Measurements from ENCODE around the gene C5. TPM values are rescaled to one million over a fixed set of nuclear protein-coding genes. Genes with fewer than 3 reads are reported as not detected.
"Not testable (repeated sequence)": the region's sequence is repeated elsewhere in the genome, so short reads cannot be mapped to it uniquely, and the experiment has no call there.

The C5 gene
- total RNA-seq (1.5 TPM), polyA plus RNA-seq (1 to 10 TPM in 2 of 4 donors, under 1 TPM in 1, not detected in 1; 0.31 to 1.1 (median 1.1) TPM)

DNA sequence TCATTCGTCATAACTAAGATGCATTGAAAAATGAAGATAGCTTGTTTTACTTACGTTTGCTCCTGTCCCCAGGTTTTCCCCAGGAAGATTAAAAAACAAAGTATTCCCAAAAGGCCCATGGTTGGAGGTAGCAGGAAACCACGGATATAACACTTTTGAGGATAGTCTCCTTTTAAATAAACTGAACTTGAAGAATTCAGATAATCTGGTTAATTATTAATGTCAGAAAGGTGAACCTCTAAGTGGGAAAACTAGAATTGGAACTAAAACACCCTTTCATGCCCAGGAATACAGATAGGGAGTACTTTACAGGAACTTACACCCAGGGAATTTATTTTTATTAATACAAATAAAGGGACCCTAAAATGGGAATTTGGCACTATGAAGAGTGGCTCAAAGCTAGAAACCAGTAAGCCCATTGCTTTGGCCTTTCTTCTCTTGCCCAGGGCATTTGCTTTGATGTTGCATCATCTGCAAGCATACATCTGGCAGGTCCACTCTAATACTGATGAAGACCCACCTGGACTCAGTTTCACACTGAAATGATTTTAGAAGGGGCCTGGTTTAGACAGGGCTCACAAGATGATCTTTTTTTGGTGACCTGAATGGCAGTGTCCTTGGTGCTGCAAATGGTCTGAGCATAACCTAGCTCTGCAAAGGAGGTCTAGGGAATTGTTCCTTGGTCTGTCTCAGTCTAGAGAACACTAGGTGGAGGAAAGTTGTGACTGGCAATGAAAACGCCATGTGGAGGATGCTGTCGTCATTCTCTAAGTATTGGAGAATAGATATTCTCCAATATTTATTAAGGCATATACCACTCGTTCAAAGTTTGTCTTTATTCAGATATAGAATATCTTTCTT is at the start of gene C5:
TSS of gene C5 (minus strand) at position 148 of the 861 bp plus-strand sequence. CDS start at position 119, 29 bp downstream.
- no peaks in the 10 kb centered on the region for H3K36me3 ChIP-seq (ENCODE audit: control insufficient read depth, insufficient read depth, low read length)

DNA sequence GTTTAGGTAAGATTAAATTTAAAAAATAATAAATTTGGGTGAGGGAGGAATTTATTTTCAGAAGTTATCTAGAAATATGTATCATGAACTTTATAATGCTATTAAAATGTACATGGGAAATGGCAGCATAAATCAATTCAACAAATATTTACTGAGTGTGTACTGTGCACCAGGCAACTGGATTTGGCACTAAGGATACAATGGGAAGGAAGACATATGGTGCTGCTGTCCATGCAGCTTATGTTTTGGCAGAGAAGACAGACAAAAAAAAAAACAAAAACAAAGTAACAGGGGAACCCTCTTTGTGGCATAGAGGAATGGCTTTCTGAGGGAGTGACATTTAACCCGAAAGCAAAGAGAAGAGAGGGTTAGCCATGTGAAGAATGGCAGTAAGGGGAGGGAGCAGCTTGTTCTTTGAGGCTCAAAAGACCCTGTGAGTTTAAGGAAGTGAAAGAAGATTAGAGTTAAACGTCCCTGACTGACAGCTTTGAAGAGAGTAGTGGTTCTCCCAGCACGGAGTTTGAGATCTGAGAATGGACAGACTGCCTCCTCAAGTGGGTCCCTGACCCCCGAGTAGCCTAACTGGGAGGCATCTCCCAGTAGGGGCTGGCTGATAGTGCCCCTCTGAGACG is 48.6 kb upstream of the C5 start:
- DNase-seq (no peak), ATAC-seq (ENCODE audit: low read depth in 2 of 2) (no peak)
- Histone ChIP-seq H3K4me1 (ENCODE audit: control insufficient read depth, insufficient read depth, low read length, poor library complexity, severe bottlenecking) (no peaks in the 10 kb centered on the region), H3K36me3 (ENCODE audit: control insufficient read depth, insufficient read depth, low read length) (peaks cover 52% of the 10 kb centered on the region), H3K4me3 (ENCODE audit: low read depth, low read length) (no peak overlapping the region), H3K27me3 (ENCODE audit: control insufficient read depth, insufficient read depth, low read length) (no peaks in the 10 kb centered on the region), H3K9me3 (ENCODE audit: control insufficient read depth in 2 of 2, low read length in 2 of 2) (no peaks in the 10 kb centered on the region), H3K27ac (ENCODE audit: insufficient read depth, low read length, poor library complexity, severe bottlenecking) (no peak overlapping the region)
- no peaks in the 10 kb centered on the region for H3K27me3 Mint-ChIP-seq
- peaks cover 0 to 14% (median 6%) of the 10 kb centered on the region in 7 donors for H3K9me3 Mint-ChIP-seq
- H3K4me1 Mint-ChIP-seq, result peaks cover 9 to 13% (median 10%) of the 10 kb centered on the region in 4 donors
- peak overlapping the region in 1 of 3 donors; percentile 85 for H3K27ac Mint-ChIP-seq
- H3K36me3 Mint-ChIP-seq, result peaks cover 61% of the 10 kb centered on the region
- H3K4me3 Mint-ChIP-seq, result no peak overlapping the region

More for the DNA sequence above, at the start of gene C5:
- Histone ChIP-seq H3K27ac (ENCODE audit: insufficient read depth, low read length, poor library complexity, severe bottlenecking) (no peak within 1 kb of the TSS), H3K4me1 (ENCODE audit: control insufficient read depth, insufficient read depth, low read length, poor library complexity, severe bottlenecking) (no peaks in the 10 kb centered on the region), H3K27me3 (ENCODE audit: control insufficient read depth, insufficient read depth, low read length) (no peaks in the 10 kb centered on the region), H3K4me3 (ENCODE audit: low read depth, low read length) (no peak within 1 kb of the TSS), H3K9me3 (ENCODE audit: control insufficient read depth in 2 of 2, low read length in 2 of 2) (no peaks in the 10 kb centered on the region)
- H3K27ac Mint-ChIP-seq, result peak within 1 kb of the TSS in 1 of 3 donors; percentile 9
- no peaks in the 10 kb centered on the region for H3K9me3 Mint-ChIP-seq
- DNase-seq (no peak), ATAC-seq (ENCODE audit: low read depth in 2 of 2) (no peak)
- no peaks in the 10 kb centered on the region for H3K4me1 Mint-ChIP-seq
- H3K27me3 Mint-ChIP-seq, result no peaks in the 10 kb centered on the region
- no peaks in the 10 kb centered on the region for H3K36me3 Mint-ChIP-seq
- H3K4me3 Mint-ChIP-seq, result no peak within 1 kb of the TSS

DNA sequence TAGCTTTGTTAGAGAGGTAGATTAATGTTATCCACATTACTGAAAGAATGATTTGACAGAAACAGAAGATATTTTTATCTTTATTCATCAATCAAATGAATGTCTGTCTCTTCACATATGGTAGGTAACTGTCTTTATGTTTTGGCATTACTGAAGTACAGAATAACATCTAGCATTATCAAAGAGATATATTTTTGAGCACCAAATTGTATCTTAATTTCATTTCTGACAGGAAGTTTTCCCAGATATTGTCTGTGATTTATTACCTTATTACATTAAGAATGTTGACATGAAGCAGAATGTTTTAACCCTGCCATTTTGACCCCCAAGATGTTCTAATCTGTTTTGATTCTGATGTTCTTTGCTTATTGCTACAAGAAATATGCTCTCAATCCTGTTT is 45.0 kb upstream of the C5 start:
- H3K9me3 Mint-ChIP-seq, result peaks cover 0 to 6% (median 0%) of the 10 kb centered on the region in 7 donors
- H3K36me3 Mint-ChIP-seq, result peaks cover 58% of the 10 kb centered on the region
- DNase-seq (no peak), ATAC-seq (ENCODE audit: low read depth in 2 of 2) (no peak)
- no peaks in the 10 kb centered on the region for H3K27me3 ChIP-seq (ENCODE audit: control insufficient read depth, insufficient read depth, low read length)
- no peaks in the 10 kb centered on the region for H3K9me3 ChIP-seq (ENCODE audit: control insufficient read depth in 2 of 2, low read length in 2 of 2)
- no peak overlapping the region for H3K4me3 Mint-ChIP-seq
- H3K4me1 ChIP-seq (ENCODE audit: control insufficient read depth, insufficient read depth, low read length, poor library complexity, severe bottlenecking), result no peaks in the 10 kb centered on the region
- no peak overlapping the region for H3K27ac ChIP-seq (ENCODE audit: insufficient read depth, low read length, poor library complexity, severe bottlenecking)
- H3K36me3 ChIP-seq (ENCODE audit: control insufficient read depth, insufficient read depth, low read length), result peaks cover 73% of the 10 kb centered on the region
- H3K27me3 Mint-ChIP-seq, result no peaks in the 10 kb centered on the region
- peaks cover 10 to 17% (median 15%) of the 10 kb centered on the region in 4 donors for H3K4me1 Mint-ChIP-seq
- H3K4me3 ChIP-seq (ENCODE audit: low read depth, low read length), result no peak overlapping the region
- no peak overlapping the region for H3K27ac Mint-ChIP-seq

DNA sequence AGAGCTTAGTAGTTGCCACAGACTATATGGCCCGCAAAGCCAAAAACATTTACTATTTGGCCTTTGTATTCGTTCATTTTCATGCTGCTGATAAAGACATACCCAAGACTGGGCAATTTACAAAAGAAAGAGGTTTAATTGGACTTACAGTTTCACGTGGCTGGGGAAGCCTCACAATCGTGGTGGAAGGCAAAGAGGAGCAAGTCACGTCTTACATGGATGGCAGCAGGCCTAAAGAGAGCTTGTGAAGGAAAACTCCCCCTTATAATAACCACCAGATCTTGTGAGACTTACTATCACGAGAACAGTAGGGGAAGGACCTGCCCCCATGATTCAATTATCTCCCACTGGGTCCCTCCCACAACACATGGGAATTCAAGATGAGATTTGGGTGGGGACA is 40.7 kb upstream of the C5 start:
- not testable (repeated sequence) for ATAC-seq (ENCODE audit: low read depth in 2 of 2); DNase-seq; H3K9me3 Mint-ChIP-seq; H3K27me3 ChIP-seq (ENCODE audit: control insufficient read depth, insufficient read depth, low read length); H3K27ac ChIP-seq (ENCODE audit: insufficient read depth, low read length, poor library complexity, severe bottlenecking); H3K4me3 ChIP-seq (ENCODE audit: low read depth, low read length); H3K27me3 Mint-ChIP-seq; H3K4me1 ChIP-seq (ENCODE audit: control insufficient read depth, insufficient read depth, low read length, poor library complexity, severe bottlenecking); H3K4me3 Mint-ChIP-seq; H3K9me3 ChIP-seq (ENCODE audit: control insufficient read depth in 2 of 2, low read length in 2 of 2)
- H3K4me1 Mint-ChIP-seq, result peaks cover 28 to 37% (median 29%) of the 10 kb centered on the region in 4 donors
- H3K36me3 Mint-ChIP-seq, result peaks cover 47% of the 10 kb centered on the region
- peak overlapping the region in 1 of 3 donors; percentile 39 for H3K27ac Mint-ChIP-seq
- H3K36me3 ChIP-seq (ENCODE audit: control insufficient read depth, insufficient read depth, low read length), result peaks cover 66% of the 10 kb centered on the region

DNA sequence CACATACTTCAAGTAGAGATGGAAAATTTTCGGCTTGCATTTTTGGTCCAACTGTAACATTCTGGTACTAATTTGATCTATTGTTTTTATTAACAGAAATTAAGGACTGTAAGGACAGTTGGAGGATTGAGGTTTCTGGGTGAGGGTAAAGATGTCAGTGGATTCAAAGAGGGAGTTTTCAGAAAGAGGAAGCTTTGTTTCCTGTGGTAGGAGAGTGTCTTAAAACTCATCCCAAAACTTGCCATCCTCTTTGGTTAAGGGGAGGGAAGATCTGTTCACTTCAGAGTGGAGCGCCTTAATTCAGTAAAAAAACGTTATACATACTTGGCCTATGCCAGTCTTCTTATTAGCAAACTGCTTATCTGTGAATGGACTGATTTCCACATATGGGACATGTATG is 38.5 kb upstream of the C5 start:
- no peaks in the 10 kb centered on the region for H3K4me1 ChIP-seq (ENCODE audit: control insufficient read depth, insufficient read depth, low read length, poor library complexity, severe bottlenecking)
- H3K9me3 ChIP-seq (ENCODE audit: control insufficient read depth in 2 of 2, low read length in 2 of 2), result no peaks in the 10 kb centered on the region
- Mint-ChIP-seq H3K4me1 (peaks cover 22 to 30% (median 28%) of the 10 kb centered on the region in 4 donors), H3K36me3 (peaks cover 40% of the 10 kb centered on the region), H3K27me3 (no peaks in the 10 kb centered on the region), H3K4me3 (no peak overlapping the region), H3K9me3 (no peaks in the 10 kb centered on the region), H3K27ac (peak overlapping the region in 2 of 3 donors; percentile 9 to 65)
- peaks cover 59% of the 10 kb centered on the region for H3K36me3 ChIP-seq (ENCODE audit: control insufficient read depth, insufficient read depth, low read length)
- ATAC-seq (ENCODE audit: low read depth in 2 of 2) (no peak), DNase-seq (no peak)
- no peak overlapping the region for H3K27ac ChIP-seq (ENCODE audit: insufficient read depth, low read length, poor library complexity, severe bottlenecking)
- no peaks in the 10 kb centered on the region for H3K27me3 ChIP-seq (ENCODE audit: control insufficient read depth, insufficient read depth, low read length)
- no peak overlapping the region for H3K4me3 ChIP-seq (ENCODE audit: low read depth, low read length)

DNA sequence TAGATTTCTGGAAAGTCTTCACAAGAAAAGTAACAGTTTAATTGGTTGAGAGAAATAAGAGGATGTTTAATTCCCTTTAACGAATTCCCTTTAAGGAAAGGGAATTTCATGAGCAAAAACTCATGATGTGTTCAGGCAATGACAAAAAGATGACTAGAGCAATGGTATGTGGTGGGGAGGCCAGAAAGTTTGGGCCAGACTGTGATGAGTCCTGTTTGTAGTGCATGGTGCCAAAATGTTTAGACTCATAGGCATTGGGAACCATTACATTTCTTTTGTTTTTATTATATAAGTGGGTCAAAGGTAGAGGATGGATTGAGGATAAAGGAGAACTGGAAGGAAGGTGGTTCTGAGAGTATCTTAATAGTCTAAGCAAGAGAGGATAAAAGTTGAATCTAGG is 35.6 kb upstream of the C5 start:
- Mint-ChIP-seq H3K9me3 (no peaks in the 10 kb centered on the region), H3K27ac (no peak overlapping the region), H3K4me1 (peaks cover 27 to 44% (median 34%) of the 10 kb centered on the region in 4 donors), H3K36me3 (peaks cover 40% of the 10 kb centered on the region), H3K27me3 (no peaks in the 10 kb centered on the region), H3K4me3 (no peak overlapping the region)
- H3K4me1 ChIP-seq (ENCODE audit: control insufficient read depth, insufficient read depth, low read length, poor library complexity, severe bottlenecking), result no peaks in the 10 kb centered on the region
- peaks cover 69% of the 10 kb centered on the region for H3K36me3 ChIP-seq (ENCODE audit: control insufficient read depth, insufficient read depth, low read length)
- H3K27me3 ChIP-seq (ENCODE audit: control insufficient read depth, insufficient read depth, low read length), result no peaks in the 10 kb centered on the region
- ATAC-seq (ENCODE audit: low read depth in 2 of 2) (no peak), DNase-seq (no peak)
- no peak overlapping the region for H3K4me3 ChIP-seq (ENCODE audit: low read depth, low read length)
- no peaks in the 10 kb centered on the region for H3K9me3 ChIP-seq (ENCODE audit: control insufficient read depth in 2 of 2, low read length in 2 of 2)
- H3K27ac ChIP-seq (ENCODE audit: insufficient read depth, low read length, poor library complexity, severe bottlenecking), result no peak overlapping the region

DNA sequence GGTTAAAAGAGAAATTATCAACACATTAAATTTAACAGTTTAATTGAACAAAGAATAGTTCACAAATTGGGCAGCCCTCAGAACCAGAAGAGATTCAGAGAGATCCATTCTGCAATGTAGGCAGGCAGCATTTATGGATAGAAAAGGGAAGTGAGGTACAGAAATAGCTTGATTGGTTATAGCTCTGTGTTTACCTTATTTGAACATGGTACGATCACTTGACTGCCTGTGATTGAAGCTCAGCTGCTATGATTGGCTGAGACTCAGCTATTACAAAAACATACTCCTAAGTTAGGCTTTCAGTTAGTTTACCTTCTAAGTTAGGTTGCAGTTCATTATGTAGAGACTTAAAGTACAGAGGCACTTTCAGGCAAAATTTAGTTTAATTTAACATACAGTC is 32.0 kb upstream of the C5 start:
- no peaks in the 10 kb centered on the region for H3K27me3 Mint-ChIP-seq
- H3K9me3 Mint-ChIP-seq, result no peaks in the 10 kb centered on the region
- peaks cover 34% of the 10 kb centered on the region for H3K36me3 Mint-ChIP-seq
- no peak for ATAC-seq (ENCODE audit: low read depth in 2 of 2)
- Histone ChIP-seq H3K4me1 (ENCODE audit: control insufficient read depth, insufficient read depth, low read length, poor library complexity, severe bottlenecking) (peaks cover 6% of the 10 kb centered on the region), H3K9me3 (ENCODE audit: control insufficient read depth in 2 of 2, low read length in 2 of 2) (no peaks in the 10 kb centered on the region), H3K36me3 (ENCODE audit: control insufficient read depth, insufficient read depth, low read length) (peaks cover 50% of the 10 kb centered on the region), H3K27me3 (ENCODE audit: control insufficient read depth, insufficient read depth, low read length) (no peaks in the 10 kb centered on the region), H3K27ac (ENCODE audit: insufficient read depth, low read length, poor library complexity, severe bottlenecking) (no peak overlapping the region), H3K4me3 (ENCODE audit: low read depth, low read length) (no peak overlapping the region)
- DNase-seq, result no peak
- peak overlapping the region in 2 of 3 donors; percentile 40 to 66 for H3K27ac Mint-ChIP-seq
- peaks cover 28 to 52% (median 38%) of the 10 kb centered on the region in 4 donors for H3K4me1 Mint-ChIP-seq
- peak overlapping the region in 1 of 4 donors; percentile 9 for H3K4me3 Mint-ChIP-seq
